GM12875 (cell line): Measurements from ENCODE around the gene TP53I11.

Source experiments
- H3K4me3 ChIP-seq: one replicate; pipeline ENCODE4 v1.5.1; 2011; ENCODE audit warnings: low read depth, low read length, control low read depth
- TF ChIP-seq, protein P1 (sequence below): IDR thresholded peaks from 2 replicates; pipeline ENCODE4 v1.5.1; 2011; ENCODE audit warnings: low read depth, mild to moderate bottlenecking, control low read depth, inconsistent platforms, low read length, moderate library complexity, borderline replicate concordance; ENCODE audit not compliant: insufficient read depth

TP53I11 gene

GRCh38 chr11:44928816-44929215, 21.9 kb downstream of the TP53I11 start:
- TF ChIP-seq, protein P1, sequence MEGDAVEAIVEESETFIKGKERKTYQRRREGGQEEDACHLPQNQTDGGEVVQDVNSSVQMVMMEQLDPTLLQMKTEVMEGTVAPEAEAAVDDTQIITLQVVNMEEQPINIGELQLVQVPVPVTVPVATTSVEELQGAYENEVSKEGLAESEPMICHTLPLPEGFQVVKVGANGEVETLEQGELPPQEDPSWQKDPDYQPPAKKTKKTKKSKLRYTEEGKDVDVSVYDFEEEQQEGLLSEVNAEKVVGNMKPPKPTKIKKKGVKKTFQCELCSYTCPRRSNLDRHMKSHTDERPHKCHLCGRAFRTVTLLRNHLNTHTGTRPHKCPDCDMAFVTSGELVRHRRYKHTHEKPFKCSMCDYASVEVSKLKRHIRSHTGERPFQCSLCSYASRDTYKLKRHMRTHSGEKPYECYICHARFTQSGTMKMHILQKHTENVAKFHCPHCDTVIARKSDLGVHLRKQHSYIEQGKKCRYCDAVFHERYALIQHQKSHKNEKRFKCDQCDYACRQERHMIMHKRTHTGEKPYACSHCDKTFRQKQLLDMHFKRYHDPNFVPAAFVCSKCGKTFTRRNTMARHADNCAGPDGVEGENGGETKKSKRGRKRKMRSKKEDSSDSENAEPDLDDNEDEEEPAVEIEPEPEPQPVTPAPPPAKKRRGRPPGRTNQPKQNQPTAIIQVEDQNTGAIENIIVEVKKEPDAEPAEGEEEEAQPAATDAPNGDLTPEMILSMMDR, result no peak
- H3K4me3 ChIP-seq, result no peak overlapping the region

- TF ChIP-seq, protein P1, result no peak
Observed at GRCh38 chr11:44928144-44928543, 22.5 kb downstream of the TP53I11 start.

DNA sequence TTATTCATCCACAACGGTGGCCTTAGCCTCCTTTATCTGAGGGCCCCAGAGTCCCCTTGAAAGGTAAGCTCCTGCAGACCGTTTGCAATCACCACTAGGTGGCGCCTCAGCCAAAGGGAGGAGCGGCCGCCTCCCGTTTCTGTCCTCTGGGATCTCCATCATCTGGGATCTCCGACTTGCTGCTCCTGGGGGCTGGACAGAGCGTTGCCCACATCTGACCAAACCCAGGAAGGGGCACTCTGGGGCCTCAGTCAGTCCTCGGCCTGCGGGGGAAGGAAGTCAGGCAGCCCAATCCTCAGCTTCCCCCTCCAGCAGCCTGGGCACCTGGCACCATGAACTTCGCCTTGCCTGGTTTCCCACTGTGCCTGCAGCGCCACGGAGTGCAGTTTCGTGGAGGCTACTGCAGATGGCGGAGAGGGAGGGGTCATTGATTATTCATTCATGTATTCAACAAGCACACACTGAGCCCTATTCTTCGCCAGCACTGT, 23.5 kb downstream of the TP53I11 start:
- TF ChIP-seq, protein P1, result peak; percentile 88
- no peak overlapping the region for H3K4me3 ChIP-seq

More at GRCh38 chr11:44928144-44928543, 22.5 kb downstream of the TP53I11 start:
- H3K4me3 ChIP-seq, result no peak overlapping the region

GRCh38 chr11:44926036-44926435, 24.6 kb downstream of the TP53I11 start:
- TF ChIP-seq, protein P1, result no peak
- no peak overlapping the region for H3K4me3 ChIP-seq

DNA sequence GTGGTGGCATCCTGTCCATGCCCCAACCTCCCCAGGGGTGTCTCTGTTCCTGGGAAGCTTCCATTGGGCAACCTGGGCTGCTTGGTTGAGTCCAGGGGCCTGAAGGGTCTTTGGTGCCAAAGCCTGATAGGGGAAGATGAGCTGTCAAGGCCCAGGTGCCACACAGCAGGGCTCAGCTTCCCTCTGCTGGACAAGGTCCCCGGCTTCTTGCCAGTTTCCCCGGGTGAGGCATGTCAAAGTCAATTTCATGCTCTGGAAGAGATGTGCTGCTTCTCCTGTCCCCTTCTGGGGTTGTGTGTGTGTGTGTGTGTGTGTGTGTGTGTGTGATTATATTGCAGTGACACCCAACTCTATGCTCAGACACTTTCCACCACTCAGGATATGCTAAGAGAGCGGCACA, 26.9 kb downstream of the TP53I11 start:
- TF ChIP-seq, protein P1, result no peak
- H3K4me3 ChIP-seq, result no peak overlapping the region

DNA sequence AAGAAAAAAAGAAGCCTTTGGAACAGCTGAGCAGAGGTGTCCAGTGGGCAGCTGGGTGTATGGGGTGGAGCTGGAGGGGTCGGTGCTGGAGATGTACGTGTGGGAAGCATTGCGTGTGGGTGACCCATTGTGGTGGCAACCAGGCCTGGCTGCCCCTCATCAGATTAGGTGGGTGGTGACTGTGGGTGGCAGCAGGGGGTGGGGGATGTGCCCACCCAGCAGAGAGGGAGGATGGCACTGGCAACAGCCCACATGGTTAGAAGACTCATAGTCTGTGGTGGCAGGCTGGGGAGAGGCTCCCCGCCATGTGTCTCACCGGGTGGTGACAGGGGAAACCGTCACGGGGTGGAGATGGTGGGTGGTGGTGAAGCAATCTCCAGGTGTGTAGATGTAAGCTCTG, 27.6 kb downstream of the TP53I11 start:
- H3K4me3 ChIP-seq, result no peak overlapping the region
- TF ChIP-seq, protein P1, result no peak

DNA sequence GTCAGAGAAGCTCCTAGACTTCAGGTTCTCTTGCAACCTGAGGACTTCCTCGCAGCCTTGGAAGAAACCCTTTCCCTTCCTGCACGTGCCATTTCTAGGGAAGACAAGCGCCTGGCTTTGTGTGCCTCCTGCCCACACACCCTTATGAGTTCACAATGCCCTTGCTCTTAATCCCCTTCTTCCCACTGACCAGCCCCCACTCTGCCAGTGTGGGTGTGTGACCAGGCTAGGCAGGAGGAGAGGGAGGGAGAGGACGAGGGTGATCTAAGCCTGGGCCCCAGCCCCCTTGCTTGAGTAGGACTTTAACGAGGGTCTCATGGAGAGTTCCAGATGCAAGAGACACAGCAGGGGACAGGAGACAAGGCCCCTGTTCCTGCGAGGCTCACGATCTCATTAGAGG, 30.2 kb downstream of the TP53I11 start:
- TF ChIP-seq, protein P1, result no peak
- H3K4me3 ChIP-seq, result no peak overlapping the region
